OCI-LY1 (cell line): ENCODE measurements around the gene GNAQ.

ENCODE experiments used
- EZH2 ChIP-seq: fragments of 200-600 bp; sonication (generic), shearing (Covaris generic); IDR thresholded peaks from 2 replicates; pipeline ENCODE4 v1.8.0; 2017; ENCODE audit warnings: borderline replicate concordance, mixed run types, mild to moderate bottlenecking, antibody characterized with exemption, low read length, moderate library complexity, mixed read lengths
- TF ChIP-seq, protein P1 (sequence below): fragments of 200-600 bp; sonication (generic), shearing (Covaris generic); IDR thresholded peaks from 2 replicates; pipeline ENCODE4 v1.5.1; 2017; ENCODE audit warnings: mild to moderate bottlenecking, antibody characterized with exemption, low read length, moderate library complexity, mixed read lengths

- TF ChIP-seq EZH2: no peak
- TF ChIP-seq, protein P1, sequence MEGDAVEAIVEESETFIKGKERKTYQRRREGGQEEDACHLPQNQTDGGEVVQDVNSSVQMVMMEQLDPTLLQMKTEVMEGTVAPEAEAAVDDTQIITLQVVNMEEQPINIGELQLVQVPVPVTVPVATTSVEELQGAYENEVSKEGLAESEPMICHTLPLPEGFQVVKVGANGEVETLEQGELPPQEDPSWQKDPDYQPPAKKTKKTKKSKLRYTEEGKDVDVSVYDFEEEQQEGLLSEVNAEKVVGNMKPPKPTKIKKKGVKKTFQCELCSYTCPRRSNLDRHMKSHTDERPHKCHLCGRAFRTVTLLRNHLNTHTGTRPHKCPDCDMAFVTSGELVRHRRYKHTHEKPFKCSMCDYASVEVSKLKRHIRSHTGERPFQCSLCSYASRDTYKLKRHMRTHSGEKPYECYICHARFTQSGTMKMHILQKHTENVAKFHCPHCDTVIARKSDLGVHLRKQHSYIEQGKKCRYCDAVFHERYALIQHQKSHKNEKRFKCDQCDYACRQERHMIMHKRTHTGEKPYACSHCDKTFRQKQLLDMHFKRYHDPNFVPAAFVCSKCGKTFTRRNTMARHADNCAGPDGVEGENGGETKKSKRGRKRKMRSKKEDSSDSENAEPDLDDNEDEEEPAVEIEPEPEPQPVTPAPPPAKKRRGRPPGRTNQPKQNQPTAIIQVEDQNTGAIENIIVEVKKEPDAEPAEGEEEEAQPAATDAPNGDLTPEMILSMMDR: no peak
Measured at GRCh38 chr9:77771171-77771570, 260.4 kb downstream of the GNAQ start.
